NCI-H774 (cell line): Measurements from ENCODE around the gene GRP.
A peak's percentile ranks its signal among the peaks of the same experiment; 100 is the strongest.

Experiments used
- DNase-seq: peaks from one replicate; lab custom pipeline; 2025; lab: John Stamatoyannopoulos, UW

GRP gene

GRCh38 chr18:59219672-59220163 is at the start of gene GRP:
TSS of gene GRP (plus strand) at chr18:59220158. CDS start at chr18:59220266, 108 bp downstream.
- DNase-seq, result peak; percentile 60

- no peak for DNase-seq
Observed at GRCh38 chr18:59172664-59173249, 47.2 kb upstream of the GRP start.

GRCh38 chr18:59177485-59177884 is 42.5 kb upstream of the GRP start:
- DNase-seq, result no peak

DNA sequence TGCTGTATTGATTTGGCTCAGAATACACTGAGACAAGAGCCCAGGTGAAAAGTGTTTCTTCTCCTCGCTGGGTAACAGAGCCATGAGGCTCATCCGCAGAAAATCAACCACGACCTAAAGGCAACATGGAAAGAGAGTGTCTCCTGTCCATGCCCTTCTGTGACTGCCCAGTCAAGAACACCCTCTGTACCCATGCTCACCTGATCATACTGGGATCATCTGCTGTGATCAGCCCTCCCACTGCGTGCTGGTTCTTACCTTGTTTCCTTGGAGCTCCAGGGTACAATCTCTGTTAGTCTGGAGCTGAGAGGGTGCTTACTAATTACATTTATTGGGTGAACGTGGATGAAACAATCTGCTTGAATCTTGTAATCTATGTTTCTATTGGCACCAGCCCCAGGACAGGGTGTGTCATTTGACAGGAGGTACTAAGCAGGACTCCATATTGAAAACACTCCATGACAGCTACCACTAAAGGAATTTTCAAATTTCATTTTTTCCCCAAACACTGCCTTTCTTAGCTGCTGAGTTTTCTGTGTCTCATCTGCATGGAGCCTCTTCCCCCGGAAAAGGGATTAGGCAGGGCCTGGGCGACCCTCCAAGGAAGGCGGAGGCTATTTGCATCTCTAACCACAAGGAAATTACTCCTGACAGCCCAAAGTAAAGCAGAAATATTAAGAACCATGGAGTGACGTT is 39.7 kb upstream of the GRP start:
- DNase-seq, result no peak

- no peak for DNase-seq
Observed at GRCh38 chr18:59182673-59183072, 37.3 kb upstream of the GRP start.

GRCh38 chr18:59189008-59189407 is 30.9 kb upstream of the GRP start:
- DNase-seq, result no peak

DNA sequence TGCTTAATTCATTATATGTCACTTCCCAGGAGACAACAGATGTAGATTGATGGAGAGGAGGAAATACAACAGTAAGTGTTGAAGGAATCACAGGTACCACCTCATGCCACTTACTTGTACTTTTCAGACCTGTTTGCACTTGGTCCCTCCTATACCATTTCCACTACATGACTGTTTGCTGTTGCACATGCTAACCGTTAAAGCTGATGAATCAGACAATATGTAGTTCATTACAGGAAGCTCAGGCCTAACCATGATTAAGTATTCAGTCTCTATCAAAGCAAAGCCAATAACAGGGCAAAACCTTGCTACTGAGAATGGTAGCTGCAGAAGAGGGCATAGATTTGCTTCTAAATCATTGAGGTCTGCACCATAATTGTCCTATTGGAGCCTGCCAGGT is 30.2 kb upstream of the GRP start:
- no peak for DNase-seq

DNA sequence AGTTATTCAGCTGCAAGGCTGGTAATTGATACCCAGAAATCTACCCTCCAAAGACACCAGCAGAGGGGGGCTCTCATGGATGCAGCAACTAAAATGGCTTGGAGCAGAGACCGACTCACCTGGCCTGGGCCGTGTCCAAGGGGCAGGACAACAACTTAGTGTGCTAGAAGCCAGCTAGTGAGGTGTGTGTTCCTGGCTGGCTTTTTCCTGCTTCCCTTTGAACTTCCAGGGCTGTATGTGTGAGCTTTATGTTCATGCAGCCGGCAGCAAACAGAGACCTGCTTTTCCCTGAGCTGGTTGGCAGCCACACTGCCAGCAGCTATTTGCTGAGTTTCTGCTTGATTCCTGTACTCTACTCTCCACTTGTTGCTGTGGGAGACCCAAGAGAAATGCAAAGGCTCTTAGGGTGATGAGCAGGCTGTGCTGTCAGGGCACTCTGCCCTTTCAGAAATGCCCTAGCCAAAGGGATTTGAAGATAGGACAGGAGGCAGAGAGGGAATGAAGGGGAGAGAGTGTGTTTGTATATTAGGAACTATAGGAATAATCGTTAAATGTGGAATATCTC is 23.7 kb upstream of the GRP start:
- DNase-seq, result no peak

- no peak for DNase-seq
Observed at GRCh38 chr18:59197636-59198035, 22.3 kb upstream of the GRP start.

GRCh38 chr18:59198215-59198614 is 21.7 kb upstream of the GRP start:
- no peak for DNase-seq

DNA sequence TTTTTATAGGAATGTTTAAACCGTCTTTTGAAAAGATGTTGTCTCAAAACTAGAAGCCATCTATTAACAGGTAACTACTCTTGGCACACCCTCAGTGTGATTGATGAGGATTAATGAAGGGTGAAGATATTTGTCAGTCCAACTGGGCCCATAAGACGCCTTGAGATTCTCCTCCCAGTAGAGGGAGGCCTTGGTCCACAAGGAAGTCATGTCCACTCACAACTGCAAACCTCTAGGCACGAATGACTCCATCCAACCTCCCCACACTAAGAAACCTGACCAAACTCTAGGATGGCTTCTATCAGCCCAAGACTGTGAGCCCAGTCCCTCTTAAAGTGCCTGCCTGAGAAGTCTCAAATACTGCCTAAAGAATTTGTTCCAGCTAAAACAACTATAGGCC is 19.2 kb upstream of the GRP start:
- no peak for DNase-seq

DNA sequence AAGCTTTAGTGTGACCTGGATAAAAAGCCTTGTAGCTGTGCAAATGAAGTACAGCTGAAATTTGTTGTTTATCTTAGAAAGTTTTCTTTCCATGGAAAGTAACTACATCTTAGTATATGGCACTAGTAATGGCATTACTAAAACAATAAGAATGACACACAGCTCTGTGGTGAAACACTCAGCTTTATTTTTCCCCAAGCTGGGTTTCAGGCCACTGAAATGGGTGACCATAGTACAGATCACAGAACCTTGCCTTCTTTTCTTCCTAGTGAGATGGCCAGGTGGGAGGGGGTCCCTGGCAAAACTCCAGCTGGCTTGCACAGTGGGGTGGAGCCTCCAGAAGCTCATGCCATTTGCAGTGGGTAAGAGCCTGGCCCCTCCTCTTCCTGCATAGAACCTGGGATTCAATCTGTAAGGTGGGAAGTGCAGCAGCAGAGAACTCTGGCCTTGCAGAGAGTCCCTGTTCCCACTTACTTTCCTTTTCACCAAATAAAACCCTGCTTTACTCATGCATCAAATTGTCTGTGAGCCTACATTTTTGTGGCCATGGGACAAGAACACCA is 17.6 kb upstream of the GRP start:
- DNase-seq, result no peak

GRCh38 chr18:59207506-59207905 is 12.5 kb upstream of the GRP start:
- no peak for DNase-seq

- no peak for DNase-seq
Observed at GRCh38 chr18:59208602-59209125, 11.3 kb upstream of the GRP start.

DNA sequence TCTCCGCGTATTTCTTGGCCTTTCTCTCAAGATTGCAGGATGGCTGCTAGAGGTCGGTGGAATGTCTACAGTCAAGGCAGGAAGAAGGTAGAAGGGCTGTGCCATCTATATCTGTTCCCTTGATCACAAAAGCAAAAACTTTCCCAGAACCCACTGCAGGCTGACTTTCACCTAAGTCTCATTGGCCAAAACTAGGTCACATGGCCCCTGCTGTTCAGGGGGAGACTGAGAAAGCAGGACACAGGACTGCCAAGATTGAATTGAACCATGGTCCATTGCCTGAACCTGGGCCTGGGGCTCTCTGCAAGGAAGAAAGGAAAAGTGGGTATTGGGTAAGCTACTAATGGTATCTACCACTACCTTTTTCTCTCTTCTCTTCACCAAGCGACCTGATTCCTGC is 9.7 kb upstream of the GRP start:
- no peak for DNase-seq

DNA sequence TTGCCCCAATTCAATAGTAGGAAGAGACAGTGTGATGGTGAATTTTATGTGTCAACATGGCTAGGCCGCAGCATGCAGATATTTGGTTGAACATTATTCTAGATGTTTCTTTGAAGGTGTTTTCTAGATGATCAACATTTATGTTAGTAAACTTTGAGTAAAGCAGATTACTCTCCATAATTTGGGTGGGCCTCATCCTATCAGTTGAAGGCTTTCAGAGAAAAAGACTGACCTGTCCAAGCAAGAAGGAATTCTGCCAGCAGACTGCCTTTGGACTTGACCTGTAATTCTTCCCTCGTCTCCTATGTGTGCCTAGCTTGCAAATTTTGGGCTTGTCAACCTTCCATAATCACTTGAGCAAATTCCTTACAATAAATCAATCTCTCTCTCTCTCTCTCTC is 8.3 kb upstream of the GRP start:
- DNase-seq, result no peak

- DNase-seq, result peak; percentile 47
Observed at GRCh38 chr18:59218018-59218417, 1.9 kb upstream of the GRP start.

DNA sequence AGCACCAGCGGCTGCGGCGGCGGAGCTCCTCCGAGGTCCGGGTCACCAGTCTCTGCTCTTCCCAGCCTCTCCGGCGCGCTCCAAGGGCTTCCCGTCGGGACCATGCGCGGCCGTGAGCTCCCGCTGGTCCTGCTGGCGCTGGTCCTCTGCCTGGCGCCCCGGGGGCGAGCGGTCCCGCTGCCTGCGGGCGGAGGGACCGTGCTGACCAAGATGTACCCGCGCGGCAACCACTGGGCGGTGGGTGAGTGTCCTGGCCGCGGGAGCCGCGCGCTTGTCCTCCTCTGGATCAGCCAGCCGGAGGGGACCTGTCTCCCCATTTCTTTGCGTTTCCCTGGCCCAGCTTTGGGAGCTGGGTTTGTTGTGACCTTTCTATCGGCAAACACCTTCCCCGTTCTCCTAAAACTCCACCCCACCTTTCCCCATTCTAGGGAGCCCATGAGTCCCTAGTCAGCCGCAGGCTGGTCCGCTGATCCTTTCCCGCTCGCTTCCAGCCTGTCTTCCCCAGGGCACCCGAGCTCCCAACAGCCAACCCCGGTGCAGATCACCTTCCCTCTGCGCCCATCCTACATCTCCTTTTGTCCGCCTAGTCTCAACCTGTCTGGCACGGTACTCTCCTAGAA is 316 bp downstream of the GRP start:
- no peak for DNase-seq

GRCh38 chr18:59220784-59221765 is 1.1 kb downstream of the GRP start:
- no peak for DNase-seq

- DNase-seq, result no peak
Observed at GRCh38 chr18:59222341-59222740, 2.4 kb downstream of the GRP start.

DNA sequence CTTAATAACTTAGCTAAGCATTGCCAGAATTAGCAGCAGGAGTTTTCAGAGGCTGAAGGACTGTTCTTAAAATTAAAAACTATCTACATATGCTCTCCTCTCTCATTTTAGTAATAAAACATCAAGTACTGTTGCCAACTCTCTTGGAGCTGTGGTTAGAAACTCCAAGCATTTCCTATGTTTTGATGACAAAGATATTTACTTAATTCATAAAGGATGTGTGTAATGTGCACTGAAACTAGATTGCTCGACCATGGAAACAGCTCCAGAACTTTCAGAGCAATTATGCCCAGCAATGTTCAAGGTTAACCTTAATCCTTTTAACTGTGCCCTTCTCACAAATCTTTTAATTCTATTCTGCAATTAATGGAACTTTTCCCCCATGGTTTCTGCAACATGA is 8.4 kb downstream of the GRP start:
- no peak for DNase-seq
